Activated naive CD8-positive, alpha-beta T cell treated with anti-CD3 and anti-CD28 coated beads for 36 hours (primary cell): ENCODE results near the gene EYS. TPM values are rescaled to one million over a fixed set of nuclear protein-coding genes. Genes with fewer than 3 reads are reported as not detected.

Experiments used
- DNase-seq: peaks from one replicate; pipeline ENCODE4 v3.0.0; 2021
- H3K27ac Mint-ChIP-seq: one replicate; pipeline ENCODE4 v1.8.0; 2022; ENCODE audit warnings: mild to moderate bottlenecking, moderate library complexity, mixed read lengths
- H3K27me3 Mint-ChIP-seq: one replicate; pipeline ENCODE4 v1.8.0; 2022; ENCODE audit warnings: mild to moderate bottlenecking, mixed read lengths
- H3K36me3 Mint-ChIP-seq: one replicate; pipeline ENCODE4 v1.8.0; 2021; ENCODE audit warnings: mild to moderate bottlenecking, mixed read lengths
- H3K4me1 Mint-ChIP-seq: one replicate; pipeline ENCODE4 v1.8.0; 2021; ENCODE audit warnings: mixed read lengths
- H3K4me3 Mint-ChIP-seq: one replicate; pipeline ENCODE4 v1.8.0; 2022; ENCODE audit warnings: mild to moderate bottlenecking, moderate library complexity, mixed read lengths
- H3K9me3 Mint-ChIP-seq: one replicate; pipeline ENCODE4 v1.8.0; 2022; ENCODE audit warnings: mixed read lengths
- total RNA-seq, 2 experiments: library from RNA; stranded (reverse); gene quantifications; one replicate each; pipeline ENCODE4 v1.2.3, GENCODE V29; 2021

EYS gene
- not detected for total RNA-seq

- Mint-ChIP-seq H3K9me3 (no peaks in the 10 kb centered on the region), H3K27ac (no peak within 1 kb of the TSS), H3K4me3 (no peak within 1 kb of the TSS), H3K27me3 (no peaks in the 10 kb centered on the region), H3K4me1 (no peaks in the 10 kb centered on the region), H3K36me3 (no peaks in the 10 kb centered on the region)
- no peak for DNase-seq
Observed at GRCh38 chr6:65707126-65707826, at the start of gene EYS. TSS of gene EYS (minus strand) at chr6:65707226. CDS start at chr6:65495410, 211,816 bp downstream.

- Mint-ChIP-seq H3K4me3 (no peak overlapping the region), H3K27me3 (no peaks in the 10 kb centered on the region), H3K9me3 (peaks cover 9% of the 10 kb centered on the region), H3K27ac (no peak overlapping the region), H3K4me1 (no peaks in the 10 kb centered on the region), H3K36me3 (no peaks in the 10 kb centered on the region)
- DNase-seq, result no peak
Observed at GRCh38 chr6:65746302-65746701, 39.3 kb upstream of the EYS start.

- no peak overlapping the region for H3K4me3 Mint-ChIP-seq
- H3K27ac Mint-ChIP-seq, result no peak overlapping the region
- no peak for DNase-seq
- no peaks in the 10 kb centered on the region for H3K4me1 Mint-ChIP-seq
- H3K9me3 Mint-ChIP-seq, result peaks cover 7% of the 10 kb centered on the region
- no peaks in the 10 kb centered on the region for H3K27me3 Mint-ChIP-seq
- no peaks in the 10 kb centered on the region for H3K36me3 Mint-ChIP-seq
Observed at GRCh38 chr6:65745614-65746013, 38.6 kb upstream of the EYS start.

GRCh38 chr6:65728879-65729479, 22.0 kb upstream of the EYS start:
- Mint-ChIP-seq H3K36me3 (peaks cover 2% of the 10 kb centered on the region), H3K27me3 (no peaks in the 10 kb centered on the region), H3K27ac (no peak overlapping the region), H3K9me3 (peaks cover 5% of the 10 kb centered on the region), H3K4me1 (no peaks in the 10 kb centered on the region), H3K4me3 (no peak overlapping the region)
- no peak for DNase-seq

GRCh38 chr6:65719101-65719500, 12.1 kb upstream of the EYS start:
- Mint-ChIP-seq H3K36me3 (no peaks in the 10 kb centered on the region), H3K4me3 (no peak overlapping the region), H3K9me3 (peaks cover 2% of the 10 kb centered on the region), H3K4me1 (no peaks in the 10 kb centered on the region), H3K27me3 (no peaks in the 10 kb centered on the region), H3K27ac (no peak overlapping the region)
- DNase-seq, result no peak

- H3K9me3 Mint-ChIP-seq, result peaks cover 2% of the 10 kb centered on the region
- H3K36me3 Mint-ChIP-seq, result no peaks in the 10 kb centered on the region
- DNase-seq, result no peak
- no peak overlapping the region for H3K27ac Mint-ChIP-seq
- no peaks in the 10 kb centered on the region for H3K27me3 Mint-ChIP-seq
- no peaks in the 10 kb centered on the region for H3K4me1 Mint-ChIP-seq
- H3K4me3 Mint-ChIP-seq, result no peak overlapping the region
Observed at GRCh38 chr6:65711531-65711930, 4.5 kb upstream of the EYS start.

- Mint-ChIP-seq H3K36me3 (no peaks in the 10 kb centered on the region), H3K4me3 (no peak overlapping the region), H3K4me1 (no peaks in the 10 kb centered on the region), H3K27me3 (no peaks in the 10 kb centered on the region), H3K27ac (no peak overlapping the region), H3K9me3 (peaks cover 2% of the 10 kb centered on the region)
- no peak for DNase-seq
Observed at GRCh38 chr6:65709099-65709830, 2.2 kb upstream of the EYS start.

GRCh38 chr6:65708162-65708561, 1.1 kb upstream of the EYS start:
- Mint-ChIP-seq H3K27me3 (no peaks in the 10 kb centered on the region), H3K4me1 (no peaks in the 10 kb centered on the region), H3K36me3 (no peaks in the 10 kb centered on the region), H3K4me3 (no peak overlapping the region), H3K9me3 (no peaks in the 10 kb centered on the region), H3K27ac (no peak overlapping the region)
- no peak for DNase-seq

GRCh38 chr6:65706436-65706835, 590 bp downstream of the EYS start:
- H3K36me3 Mint-ChIP-seq, result no peaks in the 10 kb centered on the region
- H3K9me3 Mint-ChIP-seq, result no peaks in the 10 kb centered on the region
- H3K27ac Mint-ChIP-seq, result no peak overlapping the region
- H3K27me3 Mint-ChIP-seq, result no peaks in the 10 kb centered on the region
- no peak for DNase-seq
- no peak overlapping the region for H3K4me3 Mint-ChIP-seq
- no peaks in the 10 kb centered on the region for H3K4me1 Mint-ChIP-seq

- H3K27ac Mint-ChIP-seq, result no peak overlapping the region
- DNase-seq, result no peak
- no peaks in the 10 kb centered on the region for H3K36me3 Mint-ChIP-seq
- no peaks in the 10 kb centered on the region for H3K9me3 Mint-ChIP-seq
- H3K4me3 Mint-ChIP-seq, result no peak overlapping the region
- H3K27me3 Mint-ChIP-seq, result no peaks in the 10 kb centered on the region
- no peaks in the 10 kb centered on the region for H3K4me1 Mint-ChIP-seq
Observed at GRCh38 chr6:65701325-65701724, 5.7 kb downstream of the EYS start.

GRCh38 chr6:65700561-65700960, 6.5 kb downstream of the EYS start:
- Mint-ChIP-seq H3K4me1 (no peaks in the 10 kb centered on the region), H3K27me3 (no peaks in the 10 kb centered on the region), H3K27ac (no peak overlapping the region), H3K36me3 (no peaks in the 10 kb centered on the region), H3K9me3 (no peaks in the 10 kb centered on the region), H3K4me3 (no peak overlapping the region)
- DNase-seq, result no peak

- no peaks in the 10 kb centered on the region for H3K27me3 Mint-ChIP-seq
- DNase-seq, result no peak
- H3K27ac Mint-ChIP-seq, result no peak overlapping the region
- H3K4me3 Mint-ChIP-seq, result no peak overlapping the region
- H3K36me3 Mint-ChIP-seq, result no peaks in the 10 kb centered on the region
- peaks cover 6% of the 10 kb centered on the region for H3K9me3 Mint-ChIP-seq
- H3K4me1 Mint-ChIP-seq, result no peaks in the 10 kb centered on the region
Observed at GRCh38 chr6:65692109-65692508, 14.9 kb downstream of the EYS start.

GRCh38 chr6:65680232-65680631, 26.8 kb downstream of the EYS start:
- Mint-ChIP-seq H3K36me3 (no peaks in the 10 kb centered on the region), H3K27ac (no peak overlapping the region), H3K9me3 (peaks cover 10% of the 10 kb centered on the region), H3K4me3 (no peak overlapping the region), H3K4me1 (no peaks in the 10 kb centered on the region), H3K27me3 (no peaks in the 10 kb centered on the region)
- DNase-seq, result no peak

- no peak overlapping the region for H3K4me3 Mint-ChIP-seq
- no peaks in the 10 kb centered on the region for H3K36me3 Mint-ChIP-seq
- no peak overlapping the region for H3K27ac Mint-ChIP-seq
- no peak for DNase-seq
- H3K4me1 Mint-ChIP-seq, result no peaks in the 10 kb centered on the region
- H3K27me3 Mint-ChIP-seq, result no peaks in the 10 kb centered on the region
- peaks cover 12% of the 10 kb centered on the region for H3K9me3 Mint-ChIP-seq
Observed at GRCh38 chr6:65671922-65672321, 35.1 kb downstream of the EYS start.

- no peaks in the 10 kb centered on the region for H3K27me3 Mint-ChIP-seq
- no peak overlapping the region for H3K4me3 Mint-ChIP-seq
- no peaks in the 10 kb centered on the region for H3K4me1 Mint-ChIP-seq
- DNase-seq, result no peak
- no peak overlapping the region for H3K27ac Mint-ChIP-seq
- no peaks in the 10 kb centered on the region for H3K36me3 Mint-ChIP-seq
- H3K9me3 Mint-ChIP-seq, result peaks cover under 1% of the 10 kb centered on the region
Observed at GRCh38 chr6:65667916-65668656, 38.9 kb downstream of the EYS start.
